HG02884 (cell line): ENCODE data around the gene SMLR1.
A peak's percentile ranks its signal among the peaks of the same experiment; 100 is the strongest.

Source experiments
- ATAC-seq: cut with Tn5 transposase; IDR thresholded peaks from one replicate; pipeline ENCODE4 v1.9.1; 2021; ENCODE audit warnings: mild to moderate bottlenecking, moderate library complexity; ENCODE audit not compliant: unreplicated experiment

Gene SMLR1

DNA sequence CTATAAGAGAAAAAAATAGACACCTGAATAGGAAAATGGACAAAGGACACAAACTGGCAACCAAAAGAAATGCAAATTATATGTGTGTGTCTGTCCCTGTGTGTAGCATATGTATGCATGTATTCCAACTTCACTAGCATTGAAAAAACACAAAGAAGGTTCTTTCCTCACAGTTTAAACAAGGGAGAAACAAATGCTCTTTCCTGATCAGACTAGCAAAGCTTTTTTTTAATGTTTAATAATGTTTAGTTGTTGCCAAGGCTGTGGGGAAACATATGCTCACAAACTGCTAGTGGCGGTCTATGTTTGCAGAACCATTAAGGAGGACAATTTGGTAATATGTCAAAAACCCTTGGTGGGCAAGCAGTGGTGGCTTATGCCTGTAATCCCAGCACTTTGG lies 22.4 kb downstream of the SMLR1 start:
- ATAC-seq, result no peak

DNA sequence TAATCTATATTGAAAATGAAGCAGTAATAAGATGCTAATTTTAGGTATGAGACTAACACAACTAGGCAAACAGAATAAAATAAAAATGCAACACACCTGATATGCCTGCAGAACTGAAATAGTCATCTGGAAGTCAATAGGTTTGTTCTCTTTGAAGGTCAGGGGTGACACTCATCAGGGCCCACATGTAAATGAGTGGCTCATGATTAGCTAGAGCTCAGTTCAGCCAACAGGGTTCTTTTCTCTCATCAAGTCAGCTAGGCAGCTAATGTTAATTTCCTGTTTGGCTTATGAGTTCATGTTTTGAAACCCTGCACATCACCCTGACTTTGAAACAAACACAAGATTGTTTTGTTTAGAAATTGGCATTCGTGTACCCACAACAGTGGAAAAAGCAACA lies 23.8 kb downstream of the SMLR1 start:
- no peak for ATAC-seq

DNA sequence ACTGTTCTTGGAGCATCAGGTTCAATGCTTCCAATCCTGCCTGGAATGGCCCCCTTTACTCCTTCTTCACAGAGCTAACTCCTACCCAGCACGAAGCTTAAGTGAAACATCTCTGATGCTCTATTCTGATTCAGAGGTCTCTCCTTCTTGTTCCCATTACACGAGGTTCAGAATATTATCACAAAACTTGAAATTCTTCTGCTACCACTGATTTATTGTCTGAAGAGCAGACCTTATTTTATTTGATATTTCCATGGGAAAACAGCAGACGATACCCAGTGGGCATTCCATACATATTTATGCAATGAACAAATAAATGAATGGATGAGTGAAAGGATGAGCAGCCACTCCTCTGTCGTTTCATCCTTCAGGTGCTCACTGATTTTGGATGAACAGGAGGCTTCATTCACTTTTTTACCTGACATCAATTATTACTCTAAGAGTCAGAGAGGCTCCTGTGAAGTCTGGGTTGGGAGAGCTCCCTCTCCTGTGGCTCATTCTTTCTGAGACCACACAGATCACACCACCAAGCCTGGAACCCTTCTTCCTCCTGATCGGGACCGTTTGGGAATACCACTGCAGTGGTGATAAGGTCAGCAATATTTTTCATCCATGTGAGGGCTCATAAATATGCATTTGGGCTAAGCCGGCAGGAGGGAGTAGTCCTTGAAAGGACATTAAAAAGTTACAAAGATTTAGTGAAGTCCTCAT lies 25.8 kb downstream of the SMLR1 start:
- no peak for ATAC-seq

DNA sequence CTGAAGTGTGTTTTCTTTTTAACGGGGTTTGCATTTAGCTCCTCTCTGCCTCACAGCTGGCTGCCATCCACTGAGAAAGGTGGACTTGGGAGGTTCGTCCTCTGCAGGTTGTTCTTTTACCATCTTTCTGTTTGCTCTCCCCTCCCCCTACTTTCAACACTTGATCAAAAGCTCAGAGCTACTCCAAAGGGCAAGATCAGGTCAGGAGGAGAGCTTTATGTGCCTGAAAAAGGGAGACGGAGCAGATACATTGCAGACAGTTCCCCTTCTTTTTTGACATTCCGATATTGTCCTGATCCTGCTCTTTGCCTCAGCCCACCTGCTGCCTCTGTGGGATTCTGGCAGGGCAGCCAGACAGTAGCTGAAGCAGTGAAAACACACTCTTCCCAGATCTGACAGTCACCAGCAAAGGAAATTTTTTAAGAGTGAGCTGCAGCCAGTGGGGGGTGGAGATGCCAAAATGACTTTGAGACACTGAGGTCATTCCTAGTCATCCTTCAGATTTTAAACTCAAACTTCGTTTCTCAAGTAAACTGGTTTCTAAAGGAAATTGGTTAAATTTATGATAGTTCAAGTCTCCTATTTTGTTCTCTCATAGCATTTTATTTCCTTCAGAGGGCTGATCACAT lies 26.5 kb downstream of the SMLR1 start:
- no peak for ATAC-seq

GRCh38 chr6:130858054-130858453 lies 30.8 kb downstream of the SMLR1 start:
- no peak for ATAC-seq

GRCh38 chr6:130858498-130859160 lies 31.4 kb downstream of the SMLR1 start:
- ATAC-seq, result no peak

DNA sequence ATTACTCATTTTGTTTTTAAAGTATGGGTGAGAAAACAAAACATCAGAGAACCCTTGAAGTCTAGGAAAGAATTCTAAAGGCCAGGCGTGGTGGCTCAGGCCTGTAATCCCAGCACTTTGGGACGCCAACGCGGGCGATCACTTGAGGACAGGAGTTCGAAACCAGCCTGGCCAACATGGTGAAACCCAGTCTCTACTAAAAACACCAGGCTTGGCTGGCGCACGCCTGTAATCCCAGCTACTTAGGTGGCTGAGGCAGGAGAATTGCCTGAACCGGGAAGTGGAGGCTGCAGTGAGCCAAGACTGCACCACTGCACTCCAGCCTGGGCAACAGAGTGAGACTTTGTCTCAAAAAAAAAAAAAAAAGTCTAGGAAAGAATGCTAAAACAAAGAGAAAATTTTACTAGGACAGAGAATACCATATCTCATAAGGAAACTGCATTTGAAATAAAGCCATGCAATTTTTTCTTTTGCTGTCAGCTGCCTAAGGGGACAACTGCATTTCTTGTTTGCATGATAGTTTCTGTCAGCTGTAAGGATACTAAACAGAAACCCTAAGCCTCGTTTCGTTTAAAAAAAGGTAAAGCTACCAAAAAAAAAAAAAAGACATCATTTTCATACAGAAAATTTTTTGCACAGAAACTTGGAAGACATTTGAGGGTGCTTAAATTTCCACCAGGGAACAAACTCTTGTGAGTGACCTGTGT lies 32.1 kb downstream of the SMLR1 start:
- no peak for ATAC-seq

DNA sequence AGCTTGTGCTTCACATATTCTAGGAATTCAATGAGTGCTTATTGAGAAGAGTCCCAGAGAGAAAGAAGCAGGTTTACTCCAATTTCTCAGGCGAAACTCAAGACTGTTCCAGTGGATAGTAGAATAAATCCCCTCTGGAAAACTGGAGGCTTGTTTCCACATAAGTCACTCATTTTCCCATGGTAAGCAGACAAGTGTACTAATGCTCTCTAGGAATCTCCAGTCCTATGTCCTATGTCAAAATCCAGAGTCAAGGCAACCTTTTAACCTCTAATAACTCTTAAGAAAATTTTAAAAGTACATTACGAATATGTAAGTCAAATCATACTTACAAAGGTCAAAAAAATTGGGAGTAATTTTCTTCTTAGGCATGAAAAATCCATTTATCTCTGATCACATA lies 35.2 kb downstream of the SMLR1 start:
- no peak for ATAC-seq

DNA sequence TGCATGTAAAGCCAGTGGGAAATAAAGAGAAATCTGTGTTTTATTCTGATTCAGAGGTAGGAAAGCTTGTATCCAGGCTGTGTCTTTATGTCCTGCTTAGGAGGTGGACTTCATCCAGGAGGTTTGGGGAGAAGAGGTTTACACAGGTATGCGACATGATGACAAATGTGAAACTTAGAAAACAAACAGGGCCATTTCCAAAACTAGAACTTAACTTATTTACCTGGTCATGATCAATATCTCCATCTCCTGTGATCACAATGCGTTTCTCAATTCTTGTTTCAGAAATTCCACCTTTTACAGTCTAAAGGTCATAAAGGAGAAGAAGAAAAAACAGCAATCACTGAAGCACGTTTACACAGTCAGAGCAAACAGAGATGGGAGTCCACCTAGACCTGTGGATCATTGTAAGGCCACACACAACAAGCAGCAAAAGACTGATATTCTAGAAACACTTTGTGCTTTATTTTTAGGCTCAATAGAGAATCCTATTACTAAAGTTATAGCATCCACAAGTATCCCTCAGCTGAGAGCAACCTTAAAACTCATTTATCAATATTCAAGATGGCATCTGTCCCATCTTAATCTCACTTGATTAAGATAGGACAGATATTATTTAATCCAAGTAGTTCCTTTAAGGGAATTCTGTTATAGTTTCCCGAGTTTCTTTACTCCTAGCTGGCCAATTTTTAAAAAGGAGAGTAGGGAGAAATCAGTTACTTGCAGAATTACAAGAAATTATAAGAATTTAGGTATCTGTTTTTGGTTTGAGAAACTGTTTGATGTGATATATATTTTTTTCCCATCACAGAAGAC lies 36.4 kb downstream of the SMLR1 start:
- ATAC-seq, result no peak

- ATAC-seq, result no peak
These were observed 37.1 kb downstream of the SMLR1 start for GRCh38 chr6:130864344-130864743.

DNA sequence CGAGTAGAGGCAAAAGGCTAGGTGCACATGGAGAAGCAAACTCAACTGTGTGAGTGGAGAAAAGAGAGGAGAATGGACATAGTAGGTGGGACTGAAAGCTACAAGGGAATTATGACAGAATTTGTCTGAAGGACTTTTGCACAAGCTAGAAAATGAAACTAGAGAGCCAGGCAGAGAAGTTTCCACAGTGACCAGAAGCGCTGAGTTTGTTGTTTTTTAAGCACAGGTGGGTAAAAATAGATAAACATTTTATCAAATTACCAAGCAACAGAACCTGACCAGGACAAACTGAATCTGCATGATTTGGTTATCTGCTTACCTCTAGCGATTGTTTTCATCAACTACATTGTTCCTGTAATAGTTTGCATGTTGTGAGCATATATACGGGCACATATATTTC lies 38.6 kb downstream of the SMLR1 start:
- ATAC-seq, result no peak

- ATAC-seq, result no peak
These were observed 42.5 kb downstream of the SMLR1 start for GRCh38 chr6:130869681-130870080.

- no peak for ATAC-seq
These were observed 43.1 kb downstream of the SMLR1 start for GRCh38 chr6:130870179-130870880.

DNA sequence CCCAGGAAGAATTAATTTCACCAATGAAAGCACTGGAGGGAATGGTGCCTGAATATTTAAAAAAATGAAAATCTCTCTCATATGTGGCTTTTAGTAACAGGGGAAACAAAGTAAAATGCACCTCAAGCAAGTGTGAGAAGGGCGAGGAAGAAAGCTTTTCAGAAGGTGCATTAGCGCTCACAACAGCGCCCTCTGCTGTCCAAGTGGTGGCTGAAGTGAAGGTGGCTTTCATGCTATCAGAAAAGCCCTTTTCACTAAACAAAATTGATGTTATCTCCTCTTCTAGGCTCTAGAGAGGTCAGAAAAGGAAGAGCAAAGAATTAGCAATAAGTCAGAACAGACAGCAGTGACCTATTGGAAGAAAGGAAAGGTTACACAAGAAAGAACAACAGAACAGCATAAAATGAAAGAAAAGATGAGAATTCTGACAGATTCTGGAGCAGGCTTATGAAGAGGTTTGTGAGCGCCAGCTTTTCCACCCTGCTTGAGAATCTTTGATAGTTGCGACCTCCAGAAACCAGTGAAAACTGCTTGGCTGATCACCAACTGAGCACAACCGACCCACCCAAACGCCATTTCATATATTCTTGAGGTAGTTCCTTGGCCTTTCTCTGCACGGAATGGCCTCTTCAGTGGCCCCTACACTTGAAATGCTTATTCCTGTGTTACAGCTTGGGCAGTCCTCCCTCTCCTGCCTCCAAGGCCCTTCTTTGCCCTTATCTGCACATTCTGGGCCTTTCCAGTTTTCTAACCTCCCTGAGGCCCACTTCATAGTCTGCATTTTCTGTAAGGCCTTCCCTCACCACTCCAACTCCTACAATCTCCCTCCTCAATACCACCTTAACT lies 45.3 kb downstream of the SMLR1 start:
- ATAC-seq, result peak; percentile 86

GRCh38 chr6:130873746-130874145 lies 46.5 kb downstream of the SMLR1 start:
- ATAC-seq, result no peak

DNA sequence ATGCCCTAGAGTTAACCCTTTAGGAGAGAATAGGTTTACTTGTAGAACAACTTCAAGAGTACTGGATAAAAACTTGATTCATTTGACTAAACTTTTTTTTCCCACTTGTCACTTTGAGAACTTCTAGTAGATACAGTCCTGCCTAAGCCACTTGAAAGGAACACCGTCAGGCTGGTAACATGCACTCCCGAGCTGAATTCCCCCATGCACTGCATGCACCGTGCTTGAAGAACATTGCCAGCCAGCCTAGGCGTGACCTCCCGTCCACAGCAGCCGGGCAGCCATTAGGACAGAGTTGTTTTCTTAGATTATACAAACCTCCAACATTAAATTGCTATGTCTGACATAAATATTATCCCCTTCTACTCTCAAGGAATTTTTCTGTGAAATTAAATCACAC lies 52.6 kb downstream of the SMLR1 start:
- ATAC-seq, result no peak

- ATAC-seq, result no peak
These were observed 55.2 kb downstream of the SMLR1 start for GRCh38 chr6:130882370-130882769.

DNA sequence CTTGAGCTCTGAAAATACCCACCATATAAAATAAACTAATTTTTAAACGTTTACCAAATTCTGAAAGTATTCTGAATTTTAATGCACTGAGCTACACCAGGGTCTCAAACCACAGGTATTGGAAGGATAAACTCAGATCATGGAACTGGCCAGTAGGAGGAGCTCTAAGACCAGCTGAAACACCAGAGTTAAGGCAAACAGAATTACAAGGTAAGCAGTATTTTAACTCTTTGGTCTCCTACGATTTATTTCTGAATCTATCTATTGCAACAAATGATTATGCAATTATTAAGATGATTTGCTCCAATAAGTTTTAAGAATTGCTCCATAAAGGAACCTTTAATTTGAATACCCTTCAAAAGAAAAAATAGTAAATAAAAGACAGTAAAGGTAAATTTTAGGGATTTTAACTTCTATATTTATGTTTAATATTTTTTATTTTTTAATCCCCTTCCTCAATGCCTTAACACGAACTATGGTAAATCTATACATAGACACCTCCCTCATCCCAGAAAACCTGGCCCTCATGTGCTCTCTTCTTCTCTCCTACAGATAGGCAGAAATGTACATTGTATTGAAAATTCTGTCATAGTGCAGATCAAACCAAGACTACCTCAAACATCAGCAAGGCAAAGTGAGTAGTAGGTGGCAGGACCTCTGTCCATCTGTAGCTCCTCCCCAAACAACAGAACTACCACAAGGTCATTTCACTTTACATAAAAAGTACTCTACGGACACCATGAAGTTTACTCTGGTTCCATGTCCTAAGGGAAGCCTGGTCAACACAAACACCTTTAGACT lies 58.4 kb downstream of the SMLR1 start:
- ATAC-seq, result peak; percentile 94
